ENCODE results near the gene AUTS2.
"Not testable (repeated sequence)": the region's sequence is repeated elsewhere in the genome, so short reads cannot be mapped to it uniquely, and the experiment has no call there.

Gene AUTS2

GRCh38 chr7:70239918-70240317 is 641.6 kb downstream of the AUTS2 start:
- no peak for DNase-seq (ENCODE audit: low read depth in 2 of 2)

GRCh38 chr7:70240873-70241272 is 642.6 kb downstream of the AUTS2 start:
- no peak for DNase-seq (ENCODE audit: low read depth in 2 of 2)

DNA sequence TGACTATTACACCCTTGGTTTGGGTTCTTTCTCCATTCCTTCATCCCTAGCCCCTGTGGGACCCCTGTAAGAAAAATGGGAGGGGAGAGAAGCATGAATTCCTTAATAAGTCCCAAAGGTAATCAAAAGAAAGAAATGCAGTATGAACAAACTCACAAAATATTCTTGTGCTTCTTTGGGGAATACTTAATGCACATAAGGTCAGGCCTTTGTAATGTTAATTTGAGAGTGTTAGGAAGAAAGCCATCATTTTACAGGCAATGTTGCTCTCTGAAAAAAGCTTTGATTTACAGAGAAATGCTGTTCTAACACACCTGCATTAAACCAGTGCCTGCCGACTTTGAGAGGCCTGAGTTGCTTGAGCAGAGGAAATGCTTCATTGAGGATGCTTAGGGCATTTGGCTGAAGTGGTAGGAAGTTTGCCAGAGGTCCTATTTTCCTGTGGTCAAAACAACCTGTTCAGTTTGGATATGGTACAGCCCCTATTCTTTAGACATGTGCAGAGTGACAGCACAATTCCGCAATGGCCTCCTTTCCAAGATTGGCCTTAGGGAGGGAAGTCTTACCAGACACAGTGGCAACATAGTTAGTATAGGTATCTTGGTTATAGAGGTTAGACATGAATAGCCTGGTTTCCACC is 643.4 kb downstream of the AUTS2 start:
- no peak for DNase-seq (ENCODE audit: low read depth in 2 of 2)

DNA sequence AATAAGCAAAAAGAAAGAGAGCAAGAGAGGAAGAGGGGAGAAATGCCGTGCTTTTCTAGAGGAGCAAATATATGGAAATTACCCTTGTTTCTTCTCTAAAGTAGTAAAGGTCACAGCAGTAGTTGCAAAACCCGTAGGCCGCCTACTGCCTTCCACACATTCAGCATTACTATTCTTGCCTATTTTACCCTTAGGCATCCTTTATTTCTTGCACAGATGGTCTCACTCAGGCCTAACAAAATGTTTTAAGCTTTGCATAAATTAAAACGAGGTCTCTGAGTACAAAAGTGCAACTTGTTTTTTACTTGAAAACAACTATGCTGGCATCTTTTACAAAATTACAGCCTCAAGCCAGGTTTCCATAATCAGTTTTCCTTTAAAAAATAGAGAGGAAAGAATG is 644.6 kb downstream of the AUTS2 start:
- no peak for DNase-seq (ENCODE audit: low read depth in 2 of 2)

DNA sequence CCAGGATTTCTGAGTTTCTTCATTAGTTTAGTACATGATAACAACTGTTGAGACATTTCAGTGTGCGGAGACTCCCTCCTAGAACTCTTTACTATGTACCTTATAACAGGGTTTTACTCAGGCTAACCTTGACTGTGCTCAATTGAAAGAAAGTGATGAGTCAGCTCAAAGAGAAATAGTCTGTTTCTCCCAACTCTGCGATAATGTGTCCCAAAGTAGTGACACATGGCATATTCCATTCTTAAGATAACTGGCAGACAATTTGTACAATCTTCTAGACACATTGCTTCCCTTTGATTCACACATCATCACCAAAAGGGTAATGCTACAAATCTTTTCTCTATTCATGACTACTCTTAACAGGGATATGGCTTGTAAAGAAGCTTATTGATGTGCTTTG is 645.2 kb downstream of the AUTS2 start:
- no peak for DNase-seq (ENCODE audit: low read depth in 2 of 2)

GRCh38 chr7:70257921-70258320 is 659.6 kb downstream of the AUTS2 start:
- DNase-seq (ENCODE audit: low read depth in 2 of 2), result no peak

GRCh38 chr7:70259502-70259901 is 661.2 kb downstream of the AUTS2 start:
- no peak for DNase-seq (ENCODE audit: low read depth in 2 of 2)

- no peak for DNase-seq (ENCODE audit: low read depth in 2 of 2)
Observed at GRCh38 chr7:70263471-70264255, 665.4 kb downstream of the AUTS2 start.

DNA sequence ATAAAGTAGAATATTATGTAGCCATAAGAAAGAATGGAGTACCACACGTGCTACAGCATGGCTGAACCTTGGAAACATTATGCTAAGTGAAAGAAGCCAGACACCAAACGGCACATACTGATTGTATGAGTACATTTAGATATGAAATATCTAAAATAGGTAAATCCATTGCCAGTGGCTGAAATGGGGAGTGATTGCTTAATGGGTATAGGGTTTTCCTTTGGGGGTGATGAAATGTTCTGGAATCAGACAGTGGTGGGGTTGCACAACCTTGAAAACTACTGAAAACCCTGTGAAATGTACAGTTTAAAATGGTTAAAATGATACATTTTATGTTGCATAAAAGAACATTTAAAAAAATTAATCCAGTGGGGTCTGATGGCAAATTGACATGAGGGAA is 667.9 kb downstream of the AUTS2 start:
- no peak for DNase-seq (ENCODE audit: low read depth in 2 of 2)

DNA sequence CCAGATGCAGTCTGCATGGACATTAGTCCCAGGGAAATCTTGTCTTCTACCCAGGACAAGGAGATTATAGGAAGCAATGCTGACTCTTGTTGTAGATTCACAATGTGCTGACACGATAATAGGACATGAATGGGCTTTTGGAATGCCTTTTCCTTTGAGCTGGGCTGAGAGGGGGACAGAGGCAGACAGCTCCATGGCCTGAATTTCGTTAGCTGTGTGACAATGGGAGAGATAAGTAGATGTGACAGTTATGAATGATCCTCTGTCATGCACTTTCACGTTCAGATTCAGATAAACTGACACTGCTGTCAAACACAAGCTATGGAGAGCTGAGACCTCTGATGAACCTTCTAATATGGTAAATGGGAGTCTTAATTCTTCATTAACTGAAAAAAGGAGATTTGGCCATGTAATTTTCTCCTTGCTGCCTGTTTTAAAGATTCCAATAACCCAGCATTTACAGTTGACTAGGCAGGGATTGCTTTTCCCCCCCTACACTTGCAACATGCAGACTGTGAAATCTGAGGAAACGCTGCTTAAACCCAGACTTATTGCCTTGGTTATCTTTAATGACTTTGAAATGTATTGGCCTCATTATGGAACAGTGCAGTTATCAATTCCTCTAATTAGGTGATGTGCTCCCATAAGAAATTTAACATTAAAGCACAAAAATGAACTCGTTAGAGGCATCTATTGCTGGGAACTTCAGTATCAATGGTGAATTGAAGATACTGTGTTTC is 669.3 kb downstream of the AUTS2 start:
- no peak for DNase-seq (ENCODE audit: low read depth in 2 of 2)

GRCh38 chr7:70268179-70268578 is 669.9 kb downstream of the AUTS2 start:
- no peak for DNase-seq (ENCODE audit: low read depth in 2 of 2)

DNA sequence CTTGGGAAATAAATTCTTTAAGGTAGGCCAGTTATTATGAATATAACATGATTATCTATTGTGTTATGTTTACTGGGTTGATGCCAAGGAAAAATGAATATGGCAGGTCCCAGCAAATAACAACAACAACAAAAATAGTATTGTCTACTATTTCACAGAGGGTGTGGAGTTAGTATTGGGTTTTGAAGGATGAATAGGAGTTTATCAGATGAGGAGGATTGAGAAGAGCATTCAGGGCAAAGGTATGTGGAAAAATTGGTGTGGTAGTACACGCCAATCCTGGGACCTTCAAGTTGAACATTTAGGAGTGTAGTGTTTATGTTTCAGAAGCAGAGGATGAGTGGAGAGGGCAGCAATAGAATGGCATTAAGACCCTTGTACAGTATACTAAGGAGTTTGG is 671.9 kb downstream of the AUTS2 start:
- DNase-seq (ENCODE audit: low read depth in 2 of 2), result no peak

DNA sequence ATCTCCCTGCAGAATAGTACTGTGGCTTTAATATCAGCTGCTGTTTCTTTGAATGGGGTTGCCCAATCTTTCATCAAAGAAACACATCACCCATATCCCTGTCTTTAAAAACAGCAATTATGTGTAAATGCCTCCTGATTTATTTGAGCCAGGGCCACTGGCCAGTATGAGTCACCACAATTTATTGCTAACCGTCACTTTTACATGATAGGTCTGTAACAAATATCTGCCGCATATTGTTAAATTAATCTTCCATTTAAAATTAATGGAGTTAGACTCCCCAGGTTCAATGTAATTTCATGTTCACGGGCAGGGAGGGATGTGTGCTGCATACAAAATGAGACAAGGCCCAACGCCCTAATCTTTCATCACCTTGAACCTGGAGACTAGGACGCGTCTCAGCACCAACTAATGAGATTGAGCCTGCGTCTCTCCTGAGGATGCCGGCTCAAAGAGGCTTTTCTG is 673.4 kb downstream of the AUTS2 start:
- no peak for DNase-seq (ENCODE audit: low read depth in 2 of 2)

DNA sequence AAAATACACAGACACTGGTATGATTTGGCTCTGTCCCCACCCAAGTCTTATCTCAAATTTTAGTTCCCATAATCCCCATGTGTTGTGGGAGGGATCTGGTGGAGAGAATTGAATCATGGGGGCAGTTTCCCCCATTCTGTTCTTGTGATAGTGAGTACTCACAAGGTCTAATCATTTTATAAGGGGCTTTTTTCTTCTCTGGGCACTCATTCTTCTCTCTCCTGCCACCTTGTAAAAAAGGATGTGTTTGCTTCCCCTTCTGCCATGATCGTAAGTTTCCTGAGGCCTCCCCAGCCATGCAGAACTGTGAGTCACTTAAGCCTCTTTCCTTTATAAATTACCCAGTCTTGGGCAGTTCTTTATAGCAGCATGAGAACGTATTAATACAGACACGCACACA is 677.3 kb downstream of the AUTS2 start:
- DNase-seq (ENCODE audit: low read depth in 2 of 2), result not testable (repeated sequence)

DNA sequence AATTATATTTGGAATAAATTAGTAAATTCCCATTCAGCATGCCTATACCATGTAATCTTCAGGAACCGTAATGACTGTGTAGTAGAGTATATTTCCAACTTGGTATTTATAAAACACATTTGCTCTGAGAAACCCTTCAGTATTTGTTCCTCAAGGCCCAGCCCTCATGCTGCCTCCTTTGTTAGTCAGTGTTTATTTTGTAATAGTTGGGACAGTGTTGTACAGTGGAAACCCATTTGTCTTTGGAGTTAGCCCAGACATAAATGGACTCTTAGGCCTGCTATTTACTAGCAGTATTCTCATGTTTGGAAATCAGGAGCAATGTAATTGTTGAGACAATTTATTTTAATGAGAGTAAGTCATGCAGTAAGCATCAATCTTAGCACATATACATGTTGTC is 686.9 kb downstream of the AUTS2 start:
- DNase-seq (ENCODE audit: low read depth in 2 of 2), result no peak

GRCh38 chr7:70285854-70286253 is 687.6 kb downstream of the AUTS2 start:
- DNase-seq (ENCODE audit: low read depth in 2 of 2), result no peak

GRCh38 chr7:70288781-70289456 is 690.6 kb downstream of the AUTS2 start:
- no peak for DNase-seq (ENCODE audit: low read depth in 2 of 2)

GRCh38 chr7:70292716-70293115 is 694.4 kb downstream of the AUTS2 start:
- no peak for DNase-seq (ENCODE audit: low read depth in 2 of 2)

DNA sequence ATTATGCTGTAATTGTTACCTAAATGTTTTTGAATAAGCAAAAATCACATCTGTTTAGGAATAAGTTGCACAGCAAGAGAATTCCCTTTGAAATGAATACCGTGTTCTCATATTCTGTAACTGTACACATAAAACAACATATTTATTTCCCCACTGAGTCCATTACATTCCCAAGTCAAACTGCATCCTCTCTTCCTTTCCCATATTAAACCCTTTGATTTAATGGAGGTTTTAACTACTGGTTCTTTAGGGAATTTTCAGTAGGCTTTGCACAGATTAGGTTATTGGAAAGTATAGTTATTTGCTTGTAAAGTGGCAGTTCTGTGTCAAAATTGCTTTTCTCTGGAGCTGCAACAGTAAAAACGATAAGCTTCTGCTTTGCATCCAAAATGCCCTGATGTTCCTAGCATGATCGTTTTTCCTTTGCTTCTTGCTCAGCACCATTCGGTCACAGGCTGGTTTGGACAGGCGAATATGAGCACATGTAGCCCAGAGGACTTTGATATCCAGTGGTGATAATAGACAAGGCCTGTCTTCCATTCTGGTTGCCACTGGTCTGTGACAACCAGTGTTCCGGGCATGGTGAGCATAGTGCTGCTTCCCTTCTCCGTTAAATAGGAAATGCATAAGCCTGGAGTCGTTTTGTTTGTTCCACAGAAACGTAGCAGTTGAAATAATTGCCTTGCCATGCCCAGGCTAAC is 696.1 kb downstream of the AUTS2 start:
- no peak for DNase-seq (ENCODE audit: low read depth in 2 of 2)

DNA sequence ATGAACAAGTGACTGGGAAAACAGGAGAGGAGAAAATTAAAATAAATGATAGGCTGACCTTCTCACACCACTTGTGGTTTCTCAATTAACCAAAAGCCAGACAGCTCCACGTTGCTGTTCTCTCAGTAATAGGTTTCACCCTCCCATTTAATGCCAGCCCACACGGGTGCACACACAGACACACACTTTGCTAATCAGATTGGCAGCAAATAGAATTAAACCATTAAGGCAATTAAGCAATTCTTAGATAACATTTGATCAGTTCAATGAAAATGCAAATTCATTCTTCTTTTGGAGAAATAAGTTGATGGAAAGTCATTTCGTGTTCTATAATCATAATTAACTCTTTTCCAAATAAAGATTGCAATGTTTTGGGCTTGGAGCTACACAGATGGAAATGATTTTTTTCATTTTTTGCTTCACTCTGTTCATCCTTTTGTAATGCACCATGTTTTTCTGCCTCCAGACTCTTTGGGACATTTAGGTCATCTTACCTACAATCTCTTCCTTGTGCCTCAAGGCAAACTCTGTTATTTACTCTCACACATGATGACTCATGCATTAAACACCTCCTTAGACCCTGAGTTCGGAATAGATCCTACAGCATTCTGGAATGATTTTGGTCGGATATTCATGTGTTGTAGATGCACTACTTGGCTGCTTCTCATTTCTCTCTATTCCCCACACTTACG is 700.7 kb downstream of the AUTS2 start:
- DNase-seq (ENCODE audit: low read depth in 2 of 2), result no peak

DNA sequence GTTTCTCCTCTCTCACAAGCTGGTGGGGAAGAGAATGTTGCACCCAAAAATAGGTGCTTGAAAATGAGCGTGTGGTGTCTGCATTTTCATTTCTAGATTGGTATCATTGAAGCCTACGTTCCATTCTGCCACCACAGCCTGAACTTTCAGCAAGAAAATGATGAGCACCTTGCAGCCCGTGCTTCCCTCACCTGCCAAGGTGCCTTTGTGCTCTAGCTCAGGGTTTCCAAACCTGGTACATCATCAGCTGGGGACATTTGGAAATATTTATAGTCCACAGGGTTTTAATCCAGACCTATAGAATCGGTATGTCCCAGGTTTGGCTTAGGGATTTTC is 701.2 kb downstream of the AUTS2 start:
- no peak for DNase-seq (ENCODE audit: low read depth in 2 of 2)

Data from activated CD8-positive, alpha-beta memory T cell treated with anti-CD3 and anti-CD28 coated beads for 4 hours (primary cell).